Mesendoderm (in vitro differentiated cells): ENCODE results near the gene LRRC46.
A peak's percentile ranks its signal among the peaks of the same experiment; 100 is the strongest.

Source experiments
- DNase-seq: peaks from one replicate; pipeline ENCODE4 v3.0.0; 2013
- H2AK5ac ChIP-seq: 2 replicates; pipeline ENCODE4 v1.6.1; 2013; ENCODE audit warnings: low read length, inconsistent platforms
- H2BK120ac ChIP-seq: 2 replicates; pipeline ENCODE4 v1.6.1; 2013; ENCODE audit warnings: low read depth, mild to moderate bottlenecking, low read length, moderate library complexity, mixed read lengths
- H2BK15ac ChIP-seq: replicated peaks from 2 replicates; pipeline ENCODE4 v1.6.1; 2013; ENCODE audit warnings: low read depth, mild to moderate bottlenecking, moderate library complexity
- H2BK5ac ChIP-seq: 2 replicates; pipeline ENCODE4 v1.6.1; 2013; ENCODE audit warnings: low read length, inconsistent platforms
- H3K18ac ChIP-seq: 2 replicates; pipeline ENCODE4 v1.6.1; 2013; ENCODE audit warnings: mild to moderate bottlenecking, low read length, mixed read lengths
- H3K23ac ChIP-seq: one replicate; pipeline ENCODE4 v1.6.1; 2013; ENCODE audit warnings: low read length
- H3K27ac ChIP-seq: 2 replicates; pipeline ENCODE4 v1.5.1; 2013; ENCODE audit warnings: low read depth, mild to moderate bottlenecking, inconsistent platforms, low read length, moderate library complexity
- H3K27me3 ChIP-seq: 2 replicates; pipeline ENCODE4 v1.6.1; 2013; ENCODE audit warnings: low read length, control low read depth, mild to moderate bottlenecking, inconsistent platforms; ENCODE audit not compliant: insufficient read depth, poor library complexity
- H3K36me3 ChIP-seq: 2 replicates; pipeline ENCODE4 v1.6.1; 2013; ENCODE audit warnings: low read length, inconsistent platforms; ENCODE audit not compliant: control insufficient read depth, insufficient read depth
- H3K4ac ChIP-seq: one replicate; pipeline ENCODE4 v1.6.1; 2013; ENCODE audit warnings: low read depth, mild to moderate bottlenecking, low read length, moderate library complexity
- H3K4me1 ChIP-seq: 2 replicates; pipeline ENCODE4 v1.6.1; 2013; ENCODE audit warnings: low read depth, low read length, inconsistent platforms; ENCODE audit not compliant: control insufficient read depth
- H3K4me2 ChIP-seq: 2 replicates; pipeline ENCODE4 v1.6.1; 2013; ENCODE audit warnings: low read length
- H3K4me3 ChIP-seq: 2 replicates; pipeline ENCODE4 v1.5.1; 2013; ENCODE audit warnings: mild to moderate bottlenecking, low read length
- H3K56ac ChIP-seq: one replicate; pipeline ENCODE4 v1.6.1; 2013; ENCODE audit warnings: low read length
- H3K79me1 ChIP-seq: 2 replicates; pipeline ENCODE4 v1.6.1; 2013; ENCODE audit warnings: low read length, inconsistent platforms
- H3K79me2 ChIP-seq: 2 replicates; pipeline ENCODE4 v1.6.1; 2013; ENCODE audit warnings: mild to moderate bottlenecking, low read length; ENCODE audit not compliant: control insufficient read depth, insufficient read depth
- H3K9ac ChIP-seq: 2 replicates; pipeline ENCODE4 v1.6.1; 2013; ENCODE audit warnings: low read length, inconsistent platforms
- H4K5ac ChIP-seq: one replicate; pipeline ENCODE4 v1.6.1; 2013; ENCODE audit warnings: low read length
- H4K8ac ChIP-seq: one replicate; pipeline ENCODE4 v1.6.1; 2013; ENCODE audit warnings: low read depth, mild to moderate bottlenecking, control low read depth, low read length, moderate library complexity
- WGBS: extraction: QIAGEN DNeasy Blood & Tissue Kit; methylation state at CpG from one replicate; pipeline ENCODE4 v1.1.7; 2013; ENCODE audit warnings: low lambda C conversion rate, missing lambda C conversion rate; ENCODE audit not compliant: insufficient coverage; ENCODE audit errors: extremely low coverage; 5-methylcytosine and 5-hydroxymethylcytosine counted together

The LRRC46 gene

GRCh38 chr17:47855737-47856136 is 24.3 kb downstream of the LRRC46 start:
- H3K36me3 ChIP-seq = no peaks in the 10 kb centered on the region
- DNase-seq = peak; percentile 67
- H4K5ac ChIP-seq = no peak overlapping the region
- no peak overlapping the region for H3K4me2 ChIP-seq
- no CpG with 5 or more reads among the region's 3 CpGs for WGBS
- no peak overlapping the region for H2AK5ac ChIP-seq
- no peak overlapping the region for H3K4ac ChIP-seq
- no peak overlapping the region for H3K4me3 ChIP-seq
- H3K27ac ChIP-seq = no peak overlapping the region
- peaks cover 16% of the 10 kb centered on the region for H3K27me3 ChIP-seq
- no peak overlapping the region for H4K8ac ChIP-seq
- no peak overlapping the region for H2BK120ac ChIP-seq
- H3K79me2 ChIP-seq = no peaks in the 10 kb centered on the region
- H3K18ac ChIP-seq = peak overlapping the region; percentile 28
- H2BK15ac ChIP-seq = no peak overlapping the region
- H3K23ac ChIP-seq = no peak overlapping the region
- peak overlapping the region; percentile 49 for H3K56ac ChIP-seq
- H3K79me1 ChIP-seq = no peaks in the 10 kb centered on the region
- no peak overlapping the region for H3K9ac ChIP-seq
- peaks cover 32% of the 10 kb centered on the region for H3K4me1 ChIP-seq
- no peak overlapping the region for H2BK5ac ChIP-seq

DNA sequence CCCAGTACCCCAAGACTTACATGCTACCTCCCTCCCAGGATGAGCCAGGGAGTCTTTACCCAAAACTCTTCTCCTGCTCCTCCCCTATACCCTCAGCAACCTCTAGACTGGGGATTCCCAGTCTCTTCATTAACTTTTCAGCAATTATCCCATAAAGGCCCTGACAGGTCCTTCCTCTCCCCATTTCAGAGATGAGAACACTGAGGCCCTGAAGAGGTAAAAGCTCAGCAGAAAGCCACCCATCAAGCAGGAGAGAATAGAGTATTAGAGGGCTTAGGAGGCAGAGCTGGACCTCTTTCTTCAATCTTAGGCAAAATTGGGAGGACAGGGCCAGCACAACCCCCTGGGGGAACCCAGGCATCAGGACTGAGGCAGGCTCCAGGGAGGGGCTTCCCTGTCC is 25.4 kb downstream of the LRRC46 start:
- no peak overlapping the region for H4K5ac ChIP-seq
- peak overlapping the region; percentile 20 for H3K18ac ChIP-seq
- H3K79me1 ChIP-seq = no peaks in the 10 kb centered on the region
- no peak overlapping the region for H2BK120ac ChIP-seq
- no peak overlapping the region for H2BK15ac ChIP-seq
- no peak overlapping the region for H2BK5ac ChIP-seq
- H3K23ac ChIP-seq = no peak overlapping the region
- no peak overlapping the region for H3K27ac ChIP-seq
- H3K4ac ChIP-seq = no peak overlapping the region
- peak overlapping the region; percentile 58 for H3K56ac ChIP-seq
- no peak overlapping the region for H3K4me3 ChIP-seq
- no peaks in the 10 kb centered on the region for H3K79me2 ChIP-seq
- H4K8ac ChIP-seq = no peak overlapping the region
- peaks cover 32% of the 10 kb centered on the region for H3K4me1 ChIP-seq
- no peak for DNase-seq
- H3K36me3 ChIP-seq = no peaks in the 10 kb centered on the region
- no peak overlapping the region for H3K9ac ChIP-seq
- peak overlapping the region; percentile 27 for H2AK5ac ChIP-seq
- H3K27me3 ChIP-seq = peaks cover 16% of the 10 kb centered on the region
- no peak overlapping the region for H3K4me2 ChIP-seq

DNA sequence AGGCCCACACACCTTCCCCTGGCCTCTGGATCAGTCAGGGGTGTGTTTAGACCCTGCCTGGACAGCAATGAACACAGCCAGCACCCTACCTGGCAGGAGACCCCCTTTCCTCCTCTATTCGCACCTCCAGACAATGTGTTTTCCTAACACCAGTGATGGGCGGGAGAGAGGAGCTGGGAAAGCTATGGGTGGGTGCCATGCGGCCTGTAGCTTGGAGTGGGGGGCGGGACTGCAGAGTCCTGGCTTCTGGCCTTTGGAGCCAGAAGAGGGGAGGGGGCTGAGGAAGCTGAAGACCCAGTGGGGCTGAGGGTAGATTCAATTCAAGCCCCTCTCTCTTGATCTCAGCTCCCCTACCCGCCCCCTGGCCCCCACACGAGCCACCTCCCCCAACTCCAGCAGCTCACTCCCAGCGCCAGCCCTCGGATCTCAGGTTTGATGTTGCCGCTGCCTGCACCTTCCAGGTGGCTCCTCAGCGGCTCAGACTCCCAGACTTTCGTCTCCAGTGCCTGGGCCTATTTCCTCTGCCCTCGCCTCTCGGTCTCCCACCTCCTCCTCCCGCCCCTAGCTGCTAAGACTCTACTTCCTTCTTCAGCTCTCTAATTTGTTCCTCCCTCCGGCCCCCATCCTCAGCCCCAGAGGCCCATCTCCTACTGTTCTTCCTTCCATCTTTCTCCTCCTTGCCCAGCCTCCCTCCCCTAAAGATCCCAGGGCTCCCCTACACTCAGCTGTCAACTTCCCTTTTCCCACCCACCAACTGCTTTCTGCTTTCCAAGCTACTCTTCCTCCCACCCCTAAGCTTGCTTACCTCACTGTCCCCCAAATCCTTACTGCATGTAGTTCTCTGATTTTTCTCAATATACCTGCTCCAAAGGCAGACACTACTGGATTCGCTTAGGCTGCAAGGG is 26.3 kb downstream of the LRRC46 start:
- H4K5ac ChIP-seq = peak overlapping the region; percentile 50
- H3K18ac ChIP-seq = peak overlapping the region; percentile 69
- H4K8ac ChIP-seq = peak overlapping the region; percentile 58
- no peaks in the 10 kb centered on the region for H3K79me2 ChIP-seq
- H3K56ac ChIP-seq = peak overlapping the region; percentile 90
- no peak overlapping the region for H2BK15ac ChIP-seq
- H3K27ac ChIP-seq = peak overlapping the region; percentile 59
- H3K27me3 ChIP-seq = peaks cover 7% of the 10 kb centered on the region
- H2BK5ac ChIP-seq = peak overlapping the region; percentile 95
- no peaks in the 10 kb centered on the region for H3K79me1 ChIP-seq
- peaks cover 28% of the 10 kb centered on the region for H3K4me1 ChIP-seq
- peak overlapping the region; percentile 47 for H3K9ac ChIP-seq
- no peak overlapping the region for H3K4me3 ChIP-seq
- H3K4ac ChIP-seq = peak overlapping the region; percentile 38
- no peaks in the 10 kb centered on the region for H3K36me3 ChIP-seq
- H3K23ac ChIP-seq = peak overlapping the region; percentile 76
- peak overlapping the region; percentile 30 for H2BK120ac ChIP-seq
- peak; percentile 82 for DNase-seq
- no CpG with 5 or more reads among the region's 16 CpGs for WGBS
- H2AK5ac ChIP-seq = no peak overlapping the region
- H3K4me2 ChIP-seq = no peak overlapping the region

DNA sequence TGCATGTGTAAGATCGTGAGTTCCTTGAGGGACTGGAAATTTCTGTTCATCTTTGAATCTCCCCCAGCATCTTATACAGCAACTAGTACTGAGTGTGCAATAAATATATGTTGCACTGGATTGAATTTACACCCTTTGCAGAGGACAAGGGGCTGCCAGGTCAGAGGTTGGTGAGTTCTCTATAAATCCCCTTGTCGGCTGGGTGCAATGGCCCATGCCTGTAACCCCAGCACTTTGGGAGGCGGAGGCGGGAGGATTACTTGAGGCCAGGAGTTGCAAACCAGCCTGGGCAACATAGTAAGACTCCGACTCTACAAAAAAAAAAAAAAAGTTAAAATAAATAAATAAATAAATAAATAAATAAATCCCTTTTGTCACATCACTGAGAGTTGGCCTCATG is 28.9 kb downstream of the LRRC46 start:
- no peak overlapping the region for H3K56ac ChIP-seq
- no peak overlapping the region for H2AK5ac ChIP-seq
- no peak overlapping the region for H3K27ac ChIP-seq
- no peak overlapping the region for H3K9ac ChIP-seq
- H3K4ac ChIP-seq = no peak overlapping the region
- DNase-seq = no peak
- H2BK120ac ChIP-seq = no peak overlapping the region
- H3K36me3 ChIP-seq = no peaks in the 10 kb centered on the region
- H3K23ac ChIP-seq = no peak overlapping the region
- WGBS = no CpG with 5 or more reads among the region's 5 CpGs
- no peak overlapping the region for H4K8ac ChIP-seq
- no peak overlapping the region for H3K18ac ChIP-seq
- H3K79me1 ChIP-seq = no peaks in the 10 kb centered on the region
- no peaks in the 10 kb centered on the region for H3K79me2 ChIP-seq
- H2BK5ac ChIP-seq = no peak overlapping the region
- peaks cover 18% of the 10 kb centered on the region for H3K4me1 ChIP-seq
- H4K5ac ChIP-seq = no peak overlapping the region
- H2BK15ac ChIP-seq = no peak overlapping the region
- H3K4me2 ChIP-seq = no peak overlapping the region
- H3K4me3 ChIP-seq = no peak overlapping the region
- H3K27me3 ChIP-seq = no peaks in the 10 kb centered on the region

DNA sequence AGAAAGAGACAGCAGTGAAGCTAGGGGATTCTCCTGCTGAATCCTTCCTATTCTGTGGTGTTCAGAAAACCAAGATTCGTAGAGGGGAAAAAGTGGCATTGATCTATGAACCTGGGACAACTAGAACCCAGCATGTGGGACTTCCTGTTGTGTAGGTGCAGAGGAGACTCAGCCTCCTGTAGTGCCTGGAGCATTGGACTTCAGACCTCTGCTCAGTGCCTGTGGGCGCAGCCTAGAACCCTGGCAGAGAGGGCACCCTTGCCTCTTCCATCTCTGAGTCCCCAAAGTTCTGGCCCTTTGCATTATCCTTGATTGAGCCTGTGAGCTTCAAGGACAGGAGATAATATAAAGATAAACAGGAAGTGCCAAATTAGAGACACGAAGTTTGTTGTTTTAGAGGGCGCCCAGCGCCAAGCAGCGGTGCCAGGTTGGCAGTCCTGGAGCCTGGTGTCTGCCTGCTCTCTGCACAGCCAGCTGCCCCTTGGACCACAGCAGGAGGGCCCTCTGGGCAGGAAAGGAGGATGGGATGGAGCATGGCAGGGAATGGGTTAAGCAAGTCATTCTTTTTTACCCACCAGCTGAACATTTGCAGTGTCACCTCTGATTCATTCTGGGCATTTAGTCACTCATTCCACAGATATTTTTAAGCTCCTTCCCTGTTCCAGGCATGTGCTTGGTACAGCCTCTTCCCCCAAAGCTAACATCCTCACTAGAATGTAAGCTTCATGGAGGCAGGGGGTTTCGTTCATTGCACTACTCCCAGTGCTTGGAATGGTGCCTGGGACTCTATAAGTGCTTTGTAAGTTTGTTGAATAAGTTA is 31.4 kb downstream of the LRRC46 start:
- H2BK5ac ChIP-seq = no peak overlapping the region
- H3K27ac ChIP-seq = no peak overlapping the region
- no peak overlapping the region for H3K4ac ChIP-seq
- no peak overlapping the region for H3K56ac ChIP-seq
- H3K79me1 ChIP-seq = no peaks in the 10 kb centered on the region
- H2BK120ac ChIP-seq = no peak overlapping the region
- H3K23ac ChIP-seq = no peak overlapping the region
- H2AK5ac ChIP-seq = no peak overlapping the region
- H4K5ac ChIP-seq = no peak overlapping the region
- no peak overlapping the region for H2BK15ac ChIP-seq
- H3K27me3 ChIP-seq = no peaks in the 10 kb centered on the region
- no peak overlapping the region for H3K4me3 ChIP-seq
- no peaks in the 10 kb centered on the region for H3K79me2 ChIP-seq
- no peak for DNase-seq
- no peaks in the 10 kb centered on the region for H3K36me3 ChIP-seq
- H4K8ac ChIP-seq = no peak overlapping the region
- no peak overlapping the region for H3K18ac ChIP-seq
- no peak overlapping the region for H3K4me2 ChIP-seq
- H3K4me1 ChIP-seq = peaks cover 10% of the 10 kb centered on the region
- no CpG with 5 or more reads among the region's 7 CpGs for WGBS
- H3K9ac ChIP-seq = no peak overlapping the region
